Regular cardiac myocyte (primary cell): Measurements from ENCODE around the gene ANKMY2. TPM values are rescaled to one million over a fixed set of nuclear protein-coding genes. Genes with fewer than 3 reads are reported as not detected.

Experiments
- total RNA-seq: library from RNA; depleted of rRNA; stranded (reverse); fragments of >200 nt; gene quantifications from 2 replicates; pipeline ENCODE4 v1.2.3, GENCODE V29; 2014

The ANKMY2 gene
- 25.5 and 33.0 TPM in 2 replicates for total RNA-seq

DNA sequence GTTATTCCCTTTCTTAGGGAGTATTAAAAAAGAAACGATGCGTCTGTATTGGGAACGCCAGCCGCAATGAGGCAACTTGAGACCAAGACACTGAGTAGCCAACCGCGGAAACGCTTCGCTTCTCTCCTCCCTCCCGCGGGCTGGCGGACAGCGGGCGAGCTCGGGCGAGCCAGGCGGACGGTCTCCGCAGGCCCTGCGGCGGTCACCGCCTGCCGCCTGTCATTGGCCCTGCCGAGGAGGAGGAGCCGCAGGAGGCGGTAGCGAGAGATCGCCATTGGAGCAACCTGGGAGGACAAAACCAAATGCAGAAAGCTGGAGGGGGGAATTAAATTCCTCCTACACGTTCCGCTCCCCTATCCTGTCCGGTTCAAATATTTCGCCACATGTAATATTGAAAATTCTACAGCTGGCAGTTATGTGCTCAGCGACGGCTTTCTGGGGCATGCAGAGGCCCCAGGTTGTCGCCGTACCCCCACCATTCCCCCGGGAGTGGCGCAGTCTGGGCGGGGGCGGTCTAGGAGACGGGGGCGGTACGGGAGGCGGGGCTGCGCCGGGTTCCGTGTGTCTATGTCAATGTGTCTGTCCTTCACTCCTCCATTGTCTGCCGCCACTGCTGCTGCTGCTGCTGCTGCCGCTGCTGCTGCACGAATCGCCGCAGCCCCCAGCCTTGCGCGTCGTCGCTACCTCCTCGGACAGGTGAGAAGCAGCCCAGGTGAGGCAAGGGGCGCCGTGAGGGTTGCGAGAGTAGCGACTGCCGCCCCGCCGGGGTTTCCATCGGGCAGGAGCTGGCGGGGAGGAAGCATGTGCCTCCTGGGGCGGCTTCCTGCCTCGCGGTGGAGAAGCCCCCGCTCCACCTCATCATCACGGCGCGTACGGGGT is at the start of gene ANKMY2, which contains the start of gene BZW2:
ANKMY2 (minus strand) TSS at position 162 of the 879 bp plus-strand sequence. CDS start 181 bp downstream, outside the sequence.
BZW2 (plus strand) TSS at position 589 of the 879 bp plus-strand sequence. CDS start 19,263 bp downstream, outside the sequence.

Other genes starting within 250 kb of the ANKMY2 start
- gene CRPPA, start 224.2 kb downstream of the ANKMY2 start, total RNA-seq = 2.0 and 2.5 TPM in 2 replicates
- gene SOSTDC1, start 180.0 kb downstream of the ANKMY2 start, total RNA-seq = not detected in 2 replicates
- not detected in 2 replicates for gene LRRC72, start 118.9 kb downstream of the ANKMY2 start, total RNA-seq
- gene BZW2, start 427 bp upstream of the ANKMY2 start, total RNA-seq = 73.0 and 119 TPM in 2 replicates
- gene TSPAN13, start 108.0 kb upstream of the ANKMY2 start, total RNA-seq = 19.4 and 59.8 TPM in 2 replicates
- not detected in 2 replicates for gene AGR2, start 159.2 kb upstream of the ANKMY2 start, total RNA-seq
- gene AGR3, start 236.2 kb upstream of the ANKMY2 start, total RNA-seq = not detected in 2 replicates